Measurements from ENCODE around the gene FIGLA.

GRCh38 chr2:70796262-70796661 is 5.8 kb upstream of the FIGLA start:
- TF ChIP-seq RAD21 (IDR thresholded peaks at IDR 0.05; ENCODE audit: low read depth) (no peak), SRF (IDR thresholded peaks at IDR 0.05; ENCODE audit: low read depth) (no peak), CTCF (IDR thresholded peaks at IDR 0.05 in 2 of 3, conservative IDR thresholded peaks at IDR 0.05 in 1 of 3; ENCODE audit: borderline replicate concordance in 1 of 3, insufficient read depth in 1 of 3, low read depth in 2 of 3, low read length in 2 of 3) (no peak)
